ENCODE measurements around the gene IPCEF1.
"Not testable (repeated sequence)": the region's sequence is repeated elsewhere in the genome, so short reads cannot be mapped to it uniquely, and the experiment has no call there.

GRCh38 chr6:154307147-154307546, 49.5 kb downstream of the IPCEF1 start:
- not testable (repeated sequence) for TF ChIP-seq CTCF (IDR thresholded peaks at IDR 0.05); POLR2AphosphoS5 (IDR thresholded peaks at IDR 0.05; ENCODE audit: low read depth, low read length); REST (IDR thresholded peaks at IDR 0.05; ENCODE audit: insufficient read depth in 1 of 2, low read depth in 2 of 2, low read length in 1 of 2)
